ENCODE data around the gene SORT1. TPM values are rescaled to one million over a fixed set of nuclear protein-coding genes. Genes with fewer than 3 reads are reported as not detected.

Gene SORT1
- total RNA-seq, 2 donors from 2014 or later: 44.9 to 46.2 TPM

- no peak overlapping the region for H3K27ac Mint-ChIP-seq
- no peak overlapping the region for H3K27ac ChIP-seq (ENCODE audit: low read depth, low read length)
- H3K4me3 ChIP-seq (ENCODE audit: low read length): no peak overlapping the region
- DNase-seq: no peak
- peaks cover 3% of the 10 kb centered on the region for H3K36me3 ChIP-seq (ENCODE audit: control insufficient read depth, insufficient read depth, low read length)
- H3K9me3 Mint-ChIP-seq: peaks cover 1% of the 10 kb centered on the region
- peaks cover 2% of the 10 kb centered on the region for H3K27me3 Mint-ChIP-seq (ENCODE audit: insufficient read depth)
- H3K4me1 Mint-ChIP-seq: peaks cover 13% of the 10 kb centered on the region
- no peaks in the 10 kb centered on the region for H3K9me3 ChIP-seq (ENCODE audit: control insufficient read depth, low read length)
- peaks cover 4% of the 10 kb centered on the region for H3K4me1 ChIP-seq (ENCODE audit: control insufficient read depth, insufficient read depth, low read length)
- no peak overlapping the region for H3K9ac ChIP-seq (ENCODE audit: extremely low read depth, low read length, poor library complexity, severe bottlenecking)
- H3K36me3 Mint-ChIP-seq (ENCODE audit: low read depth): peaks cover 22% of the 10 kb centered on the region
- H3K4me3 Mint-ChIP-seq: no peak overlapping the region
- 88 to 91% methylated on average over 13 to 17 of the region's 17 CpGs for WGBS, 2 experiments (ENCODE audit: insufficient coverage in 1 of 2, insufficient read length in 1 of 2)
- TF ChIP-seq CTCF (conservative IDR thresholded peaks at IDR 0.05): no peak
- H3K27me3 ChIP-seq (ENCODE audit: control insufficient read depth, insufficient read depth, low read length, poor library complexity, severe bottlenecking): no peaks in the 10 kb centered on the region
Observed at GRCh38 chr1:109269981-109270622, 127.6 kb downstream of the SORT1 start.

- Histone ChIP-seq H3K4me3 (ENCODE audit: low read length) (no peak overlapping the region), H3K9ac (ENCODE audit: extremely low read depth, low read length, poor library complexity, severe bottlenecking) (no peak overlapping the region), H3K27me3 (ENCODE audit: control insufficient read depth, insufficient read depth, low read length, poor library complexity, severe bottlenecking) (no peaks in the 10 kb centered on the region), H3K4me1 (ENCODE audit: control insufficient read depth, insufficient read depth, low read length) (peaks cover 1% of the 10 kb centered on the region), H3K27ac (ENCODE audit: low read depth, low read length) (no peak overlapping the region), H3K9me3 (ENCODE audit: control insufficient read depth, low read length) (no peaks in the 10 kb centered on the region), H3K36me3 (ENCODE audit: control insufficient read depth, insufficient read depth, low read length) (peaks cover 7% of the 10 kb centered on the region)
- Mint-ChIP-seq H3K36me3 (ENCODE audit: low read depth) (peaks cover 22% of the 10 kb centered on the region), H3K27me3 (ENCODE audit: insufficient read depth) (peaks cover 2% of the 10 kb centered on the region), H3K4me1 (peaks cover 6% of the 10 kb centered on the region), H3K4me3 (no peak overlapping the region), H3K27ac (no peak overlapping the region), H3K9me3 (peaks cover 1% of the 10 kb centered on the region)
- TF ChIP-seq CTCF (conservative IDR thresholded peaks at IDR 0.05): no peak
- WGBS, 2 experiments (ENCODE audit: insufficient coverage in 1 of 2, insufficient read length in 1 of 2): 96% methylated on average over 26 to 33 of the region's 33 CpGs
- no peak for DNase-seq
Observed at GRCh38 chr1:109269212-109269980, 128.3 kb downstream of the SORT1 start.

- WGBS, 2 experiments (ENCODE audit: insufficient coverage in 1 of 2, insufficient read length in 1 of 2): 95 to 97% methylated on average over 16 to 29 of the region's 29 CpGs
- H3K4me3 ChIP-seq (ENCODE audit: low read length): no peak overlapping the region
- Mint-ChIP-seq H3K27ac (no peak overlapping the region), H3K36me3 (ENCODE audit: low read depth) (peaks cover 22% of the 10 kb centered on the region), H3K27me3 (ENCODE audit: insufficient read depth) (no peaks in the 10 kb centered on the region), H3K9me3 (peaks cover 1% of the 10 kb centered on the region), H3K4me1 (no peaks in the 10 kb centered on the region), H3K4me3 (no peak overlapping the region)
- H3K27me3 ChIP-seq (ENCODE audit: control insufficient read depth, insufficient read depth, low read length, poor library complexity, severe bottlenecking): no peaks in the 10 kb centered on the region
- H3K36me3 ChIP-seq (ENCODE audit: control insufficient read depth, insufficient read depth, low read length): peaks cover 7% of the 10 kb centered on the region
- no peaks in the 10 kb centered on the region for H3K9me3 ChIP-seq (ENCODE audit: control insufficient read depth, low read length)
- TF ChIP-seq CTCF (conservative IDR thresholded peaks at IDR 0.05): no peak
- H3K4me1 ChIP-seq (ENCODE audit: control insufficient read depth, insufficient read depth, low read length): no peaks in the 10 kb centered on the region
- no peak for DNase-seq
- H3K9ac ChIP-seq (ENCODE audit: extremely low read depth, low read length, poor library complexity, severe bottlenecking): no peak overlapping the region
- H3K27ac ChIP-seq (ENCODE audit: low read depth, low read length): no peak overlapping the region
Observed at GRCh38 chr1:109268431-109269211, 129.1 kb downstream of the SORT1 start.

All from endodermal cell (in vitro differentiated cells).